HCT116 (cell line): ENCODE data around the gene NFIA. TPM values are rescaled to one million over a fixed set of nuclear protein-coding genes. Genes with fewer than 3 reads are reported as not detected.

Source experiments
- ATAC-seq: fragments of 200-7000 bp; cut with Tn5 transposase; 2 replicates; pipeline ENCODE4 v1.9.1; 2020; ENCODE audit warnings: mild to moderate bottlenecking, moderate library complexity
- BruUV-seq: library from RNA; stranded (reverse); fragments of 400-500 nt; replicated peaks from 2 replicates; lab custom pipeline; 2021; lab: Mats Ljungman, UMichigan
- CTCF ChIA-PET: fragments of 300-600 bp; sonication (Branson Sonifier 250); formaldehyde crosslinking; loops from one replicate; lab custom pipeline; 2021; ENCODE audit warnings: antibody characterized with exemption; lab: Charles Lee
- POLR2A ChIA-PET: fragments of 300-600, 350-600 bp; sonication (Branson Sonifier 250); formaldehyde crosslinking; loops from one replicate; lab custom pipeline; 2021; ENCODE audit warnings: antibody characterized with exemption; lab: Charles Lee
- RAD21 ChIA-PET, 2 experiments: fragments of 300-600 bp; sonication (Branson Sonifier 250); formaldehyde crosslinking; loops; one replicate each; lab custom pipeline; 2023; ENCODE audit warnings: low total read pairs in 2 of 2; ENCODE audit not compliant: uncharacterized antibody in 2 of 2, unreplicated experiment in 2 of 2, low non-redundant PET in 1 of 2; lab: Charles Lee
- DNase-seq: peaks from one replicate; pipeline ENCODE4 v3.0.0-alpha.2; 2010; ENCODE audit warnings: low read depth, low spot score
- H2AFZ ChIP-seq: fragments of 200-600 bp; shearing (Covaris generic), sonication (generic); 2 replicates; pipeline ENCODE4 v1.6.1; 2017; ENCODE audit warnings: low read depth, mixed run types, mixed read lengths, antibody characterized with exemption, low read length; ENCODE audit not compliant: poor library complexity, severe bottlenecking
- H3K27ac ChIP-seq: 2 replicates; pipeline ENCODE4 v1.5.1; 2012; ENCODE audit warnings: low read depth, low read length
- H3K27me3 ChIP-seq: fragments of 200-600 bp; sonication (generic); 2 replicates; pipeline ENCODE4 v1.6.1; 2016; ENCODE audit warnings: mixed run types, low read length, mixed read lengths; ENCODE audit not compliant: insufficient read depth
- H3K36me3 ChIP-seq, 2 experiments: fragments of 200-500 bp in 1 of 2; fragments of 200-600 bp in 1 of 2; sonication (Bioruptor generic) in 1 of 2; sonication (generic) in 1 of 2; 2 replicates each; pipeline versions ENCODE4 v1.5.1 to v1.6.1; 2014 to 2016; ENCODE audit warnings: low read length in 2 of 2, inconsistent platforms in 1 of 2, mixed read lengths in 1 of 2, mixed run types in 1 of 2; ENCODE audit not compliant: insufficient read depth in 2 of 2, control insufficient read depth in 1 of 2
- H3K4me1 ChIP-seq, 2 experiments: fragments of 200-600 bp in 1 of 2; sonication (generic) in 1 of 2; 2 replicates each; pipeline versions ENCODE4 v1.5.1 to v1.6.1; 2012 to 2017; ENCODE audit warnings: low read length in 2 of 2, inconsistent platforms in 1 of 2, mild to moderate bottlenecking in 1 of 2, mixed read lengths in 1 of 2, mixed run types in 1 of 2, moderate library complexity in 1 of 2; ENCODE audit not compliant: insufficient read depth in 2 of 2, control insufficient read depth in 1 of 2
- H3K4me2 ChIP-seq: fragments of 200-600 bp; sonication (generic); 2 replicates; pipeline ENCODE4 v1.6.1; 2017; ENCODE audit warnings: mixed run types, low read length, mixed read lengths
- H3K4me3 ChIP-seq, 2 experiments: fragments of 200-600 bp in 1 of 2; sonication (generic) in 1 of 2; replicated peaks in 1 of 2; 2 replicates each; pipeline ENCODE4 v1.5.1; 2011 to 2016; ENCODE audit warnings: low read length in 2 of 2, control low read depth in 1 of 2, low read depth in 1 of 2, mild to moderate bottlenecking in 1 of 2, mixed read lengths in 1 of 2, mixed run types in 1 of 2
- H3K79me2 ChIP-seq: fragments of 200-600 bp; sonication (generic); 2 replicates; pipeline ENCODE4 v1.6.1; 2017; ENCODE audit warnings: mild to moderate bottlenecking, mixed run types, low read length, moderate library complexity, mixed read lengths; ENCODE audit not compliant: insufficient read depth
- H3K9ac ChIP-seq: fragments of 200-600 bp; sonication (generic); 2 replicates; pipeline ENCODE4 v1.6.1; 2016; ENCODE audit warnings: low read length, mixed read lengths
- H3K9me2 ChIP-seq: fragments of 200-600 bp; sonication (generic), shearing (Covaris generic); 2 replicates; pipeline ENCODE4 v1.6.1; 2017; ENCODE audit warnings: mixed run types, mild to moderate bottlenecking, moderate library complexity; ENCODE audit not compliant: insufficient read depth
- H3K9me3 ChIP-seq, 2 experiments: fragments of 200-500 bp in 1 of 2; fragments of 200-600 bp in 1 of 2; sonication (Bioruptor generic) in 1 of 2; sonication (generic) in 1 of 2; 2 replicates each; pipeline ENCODE4 v1.6.1; 2014 to 2017; ENCODE audit warnings: low read length in 2 of 2, mixed read lengths in 2 of 2, inconsistent platforms in 1 of 2, low read depth in 1 of 2, mild to moderate bottlenecking in 1 of 2, mixed run types in 1 of 2, moderate library complexity in 1 of 2; ENCODE audit not compliant: control insufficient read depth in 1 of 2, insufficient read depth in 1 of 2
- H4K20me1 ChIP-seq: fragments of 200-600 bp; sonication (generic), shearing (Covaris generic); 2 replicates; pipeline ENCODE4 v1.6.1; 2017; ENCODE audit warnings: mixed run types, mild to moderate bottlenecking, moderate library complexity; ENCODE audit not compliant: insufficient read depth
- CBX3 ChIP-seq: IDR thresholded peaks from 2 replicates; pipeline ENCODE4 v1.6.1; 2012; ENCODE audit warnings: low read depth
- EGR1 ChIP-seq: IDR thresholded peaks from 2 replicates; pipeline ENCODE4 v1.6.1; 2012; ENCODE audit warnings: low read depth
- ELF1 ChIP-seq: IDR thresholded peaks from 2 replicates; pipeline ENCODE4 v1.6.1; 2012; ENCODE audit warnings: low read depth, borderline replicate concordance
- EZH2 ChIP-seq: fragments of 200-600 bp; sonication (generic); IDR thresholded peaks from 2 replicates; pipeline ENCODE4 v1.6.1; 2017; ENCODE audit warnings: antibody characterized with exemption, mixed run types
- EZH2phosphoT487 ChIP-seq: fragments of 200-600 bp; IDR thresholded peaks from 2 replicates; pipeline ENCODE4 v1.6.1; 2018; ENCODE audit warnings: antibody characterized with exemption, borderline replicate concordance
- FOSL1 ChIP-seq: IDR thresholded peaks from 2 replicates; pipeline ENCODE4 v1.6.1; 2012; ENCODE audit warnings: low read depth
- JUND ChIP-seq: IDR thresholded peaks from 2 replicates; pipeline ENCODE4 v1.6.1; 2012
- POLR2A ChIP-seq: IDR thresholded peaks from 2 replicates; pipeline ENCODE4 v1.7.0; 2011; ENCODE audit warnings: borderline replicate concordance; ENCODE audit not compliant: insufficient read depth, insufficient read length; ENCODE audit errors: extremely low read depth
- POLR2AphosphoS5 ChIP-seq: IDR thresholded peaks from 2 replicates; pipeline ENCODE4 v1.6.1; 2011; ENCODE audit warnings: mild to moderate bottlenecking, low read depth, low read length, moderate library complexity
- RAD21 ChIP-seq: IDR thresholded peaks from 2 replicates; pipeline ENCODE4 v1.6.1; 2012; ENCODE audit warnings: low read depth, mild to moderate bottlenecking
- SIN3A ChIP-seq: IDR thresholded peaks from 2 replicates; pipeline ENCODE4 v1.6.1; 2012; ENCODE audit warnings: low read depth
- SRF ChIP-seq: IDR thresholded peaks from 2 replicates; pipeline ENCODE4 v1.6.1; 2012; ENCODE audit warnings: low read depth
- TCF7L2 ChIP-seq: IDR thresholded peaks from 2 replicates; pipeline ENCODE4 v1.7.0; 2011; ENCODE audit warnings: borderline replicate concordance, inconsistent platforms; ENCODE audit not compliant: insufficient read depth, insufficient read length; ENCODE audit errors: extremely low read depth
- YY1 ChIP-seq: IDR thresholded peaks from 2 replicates; pipeline ENCODE4 v1.6.1; 2011; ENCODE audit warnings: low read length, low read depth, moderate library complexity, mild to moderate bottlenecking; ENCODE audit not compliant: insufficient replicate concordance; ENCODE audit errors: extremely low read depth
- ZFX ChIP-seq: fragments of 450-650 bp; IDR thresholded peaks from 2 replicates; pipeline ENCODE4 v1.6.1; 2017
- ZNF274 ChIP-seq: fragments of 200-500 bp; sonication (Bioruptor generic); IDR thresholded peaks from 2 replicates; pipeline ENCODE4 v1.6.1; 2014; ENCODE audit warnings: mild to moderate bottlenecking, low read depth, low read length, inconsistent platforms
- intact Hi-C: fragments of 100-400 bp; cut with micrococcal nuclease; formaldehyde crosslinking; loops from 2 replicates; pipeline ENCODE4 v1.10.0; 2022
- total RNA-seq: library from RNA; stranded (reverse); gene quantifications from one replicate; pipeline ENCODE4 v1.2.1, GENCODE V29; 2021; ENCODE audit not compliant: unreplicated experiment
- TF ChIP-seq, protein P1 (sequence below): IDR thresholded peaks from 2 replicates; pipeline ENCODE4 v1.6.1; 2011; ENCODE audit warnings: mild to moderate bottlenecking, low read length, moderate library complexity; ENCODE audit not compliant: insufficient replicate concordance; ENCODE audit errors: extremely low read depth
- TF ChIP-seq, protein P2 (sequence below): IDR thresholded peaks from 2 replicates; pipeline ENCODE4 v1.6.1; 2012
- TF ChIP-seq, protein P3 (sequence below), 3 experiments: fragments of 200-600 bp in 1 of 3; sonication (generic) in 1 of 3; IDR thresholded peaks in 2 of 3; conservative IDR thresholded peaks in 1 of 3; 2 replicates each; pipeline ENCODE4 v1.5.1; 2012 to 2017; ENCODE audit warnings: low read depth in 2 of 3, low read length in 2 of 3, antibody characterized with exemption in 1 of 3, borderline replicate concordance in 1 of 3, control low read depth in 1 of 3, mild to moderate bottlenecking in 1 of 3, mixed read lengths in 1 of 3, mixed run types in 1 of 3, moderate library complexity in 1 of 3; ENCODE audit not compliant: insufficient read depth in 1 of 3
- TF ChIP-seq, protein P4 (sequence below): IDR thresholded peaks from 2 replicates; pipeline ENCODE4 v1.6.1; 2012

Gene NFIA
- total RNA-seq, 1 experiment from 2014 or later = 17.2 TPM

DNA sequence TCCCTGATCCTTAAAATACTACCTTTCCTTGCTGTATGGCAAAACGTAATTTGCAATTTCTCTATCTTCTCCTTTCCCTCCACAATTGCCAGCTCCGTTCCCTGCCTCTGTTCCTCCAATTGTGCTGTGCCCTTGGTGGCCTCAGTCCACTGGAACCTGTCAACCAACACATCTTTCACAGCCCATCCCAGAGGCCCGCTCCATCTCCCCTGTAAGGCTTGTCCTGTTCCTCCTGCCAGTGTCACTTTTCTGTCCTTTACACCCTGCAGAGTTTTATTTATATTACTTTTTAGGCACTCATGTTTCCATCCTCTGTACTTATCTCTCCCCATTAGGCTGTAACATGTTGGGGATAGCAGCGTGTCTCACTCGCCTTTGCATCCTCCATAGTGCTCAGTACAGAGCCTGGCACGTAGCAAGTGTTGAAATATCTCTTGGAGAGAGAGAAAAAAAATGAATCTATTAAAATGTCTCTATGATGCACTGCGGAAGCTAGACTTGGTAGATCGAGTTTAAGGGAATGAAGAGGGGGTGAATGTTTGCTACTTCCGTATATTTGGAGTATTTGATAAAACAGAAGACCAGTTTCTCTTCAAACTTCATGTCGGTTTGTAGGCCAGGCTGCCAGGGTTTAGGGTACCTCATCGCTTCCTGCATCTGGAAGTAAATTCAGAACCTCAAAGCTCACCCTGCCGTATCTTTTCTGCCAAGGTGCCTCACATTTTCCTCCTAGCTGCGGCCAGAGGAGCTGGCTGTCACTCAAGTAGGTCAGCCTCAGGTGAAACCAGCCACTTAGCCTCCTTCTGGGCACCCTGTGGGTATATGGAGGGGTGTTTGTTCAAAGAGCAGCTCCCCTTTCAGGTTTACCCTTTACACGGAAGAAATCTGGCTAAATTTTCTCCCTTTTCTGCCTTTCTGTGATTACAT is 338.8 kb downstream of the NFIA start:
- Histone ChIP-seq H3K9me3 (no peaks in the 10 kb centered on the region), H3K4me2 (no peak overlapping the region), H3K79me2 (no peaks in the 10 kb centered on the region), H3K9ac (no peak overlapping the region), H3K4me3 (no peak overlapping the region), H3K36me3 (no peaks in the 10 kb centered on the region), H3K27me3 (no peaks in the 10 kb centered on the region), H2AFZ (no peak overlapping the region), H3K9me2 (no peaks in the 10 kb centered on the region), H4K20me1 (no peaks in the 10 kb centered on the region), H3K4me1 (peaks cover 3 to 6% of the 10 kb centered on the region in 2 experiments; a peak in 2 of 4 replicates), H3K27ac (no peak overlapping the region)
- ChIA-PET CTCF (interaction anchor here (1.3 kb wide), 1 partner anchor 662 kb away, joined by 3 read pairs; no protein-coding TSS in a partner anchor), POLR2A (no interaction called here), RAD21 (no interaction called here)
- DNase-seq (no peak), ATAC-seq (no peak)
- TF ChIP-seq, protein P1, sequence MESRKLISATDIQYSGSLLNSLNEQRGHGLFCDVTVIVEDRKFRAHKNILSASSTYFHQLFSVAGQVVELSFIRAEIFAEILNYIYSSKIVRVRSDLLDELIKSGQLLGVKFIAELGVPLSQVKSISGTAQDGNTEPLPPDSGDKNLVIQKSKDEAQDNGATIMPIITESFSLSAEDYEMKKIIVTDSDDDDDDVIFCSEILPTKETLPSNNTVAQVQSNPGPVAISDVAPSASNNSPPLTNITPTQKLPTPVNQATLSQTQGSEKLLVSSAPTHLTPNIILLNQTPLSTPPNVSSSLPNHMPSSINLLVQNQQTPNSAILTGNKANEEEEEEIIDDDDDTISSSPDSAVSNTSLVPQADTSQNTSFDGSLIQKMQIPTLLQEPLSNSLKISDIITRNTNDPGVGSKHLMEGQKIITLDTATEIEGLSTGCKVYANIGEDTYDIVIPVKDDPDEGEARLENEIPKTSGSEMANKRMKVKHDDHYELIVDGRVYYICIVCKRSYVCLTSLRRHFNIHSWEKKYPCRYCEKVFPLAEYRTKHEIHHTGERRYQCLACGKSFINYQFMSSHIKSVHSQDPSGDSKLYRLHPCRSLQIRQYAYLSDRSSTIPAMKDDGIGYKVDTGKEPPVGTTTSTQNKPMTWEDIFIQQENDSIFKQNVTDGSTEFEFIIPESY = no peak
- TF ChIP-seq ELF1 (no peak), EZH2 (no peak), TCF7L2 (no peak), ZFX (no peak), POLR2A (no peak), EZH2phosphoT487 (no peak), RAD21 (no peak), SRF (no peak), CBX3 (no peak), EGR1 (no peak), SIN3A (no peak), FOSL1 (no peak), POLR2AphosphoS5 (no peak), ZNF274 (no peak), JUND (no peak), YY1 (no peak)
- TF ChIP-seq, protein P2, sequence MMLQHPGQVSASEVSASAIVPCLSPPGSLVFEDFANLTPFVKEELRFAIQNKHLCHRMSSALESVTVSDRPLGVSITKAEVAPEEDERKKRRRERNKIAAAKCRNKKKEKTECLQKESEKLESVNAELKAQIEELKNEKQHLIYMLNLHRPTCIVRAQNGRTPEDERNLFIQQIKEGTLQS = no peak
- TF ChIP-seq, protein P3, sequence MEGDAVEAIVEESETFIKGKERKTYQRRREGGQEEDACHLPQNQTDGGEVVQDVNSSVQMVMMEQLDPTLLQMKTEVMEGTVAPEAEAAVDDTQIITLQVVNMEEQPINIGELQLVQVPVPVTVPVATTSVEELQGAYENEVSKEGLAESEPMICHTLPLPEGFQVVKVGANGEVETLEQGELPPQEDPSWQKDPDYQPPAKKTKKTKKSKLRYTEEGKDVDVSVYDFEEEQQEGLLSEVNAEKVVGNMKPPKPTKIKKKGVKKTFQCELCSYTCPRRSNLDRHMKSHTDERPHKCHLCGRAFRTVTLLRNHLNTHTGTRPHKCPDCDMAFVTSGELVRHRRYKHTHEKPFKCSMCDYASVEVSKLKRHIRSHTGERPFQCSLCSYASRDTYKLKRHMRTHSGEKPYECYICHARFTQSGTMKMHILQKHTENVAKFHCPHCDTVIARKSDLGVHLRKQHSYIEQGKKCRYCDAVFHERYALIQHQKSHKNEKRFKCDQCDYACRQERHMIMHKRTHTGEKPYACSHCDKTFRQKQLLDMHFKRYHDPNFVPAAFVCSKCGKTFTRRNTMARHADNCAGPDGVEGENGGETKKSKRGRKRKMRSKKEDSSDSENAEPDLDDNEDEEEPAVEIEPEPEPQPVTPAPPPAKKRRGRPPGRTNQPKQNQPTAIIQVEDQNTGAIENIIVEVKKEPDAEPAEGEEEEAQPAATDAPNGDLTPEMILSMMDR (IDR thresholded peaks at IDR 0.05 in 2 of 3, conservative IDR thresholded peaks at IDR 0.05 in 1 of 3; ENCODE audit: borderline replicate concordance in 1 of 3, insufficient read depth in 1 of 3, low read depth in 2 of 3, low read length in 2 of 3) = no peak
- TF ChIP-seq, protein P4, sequence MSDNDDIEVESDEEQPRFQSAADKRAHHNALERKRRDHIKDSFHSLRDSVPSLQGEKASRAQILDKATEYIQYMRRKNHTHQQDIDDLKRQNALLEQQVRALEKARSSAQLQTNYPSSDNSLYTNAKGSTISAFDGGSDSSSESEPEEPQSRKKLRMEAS = no peak
- intact Hi-C loops = no loop called here
- no TSS peak for BruUV-seq
